GM06990 (cell line): ENCODE measurements around the gene INPP5A.

Experiments used
- DNase-seq: peaks from one replicate; pipeline ENCODE4 v3.0.0-alpha.2; 2011; ENCODE audit not compliant: insufficient read length; ENCODE audit errors: extremely low read depth
- H3K27me3 ChIP-seq: replicated peaks from 2 replicates; pipeline ENCODE4 v1.6.0; 2011; ENCODE audit warnings: low read length; ENCODE audit not compliant: control insufficient read depth, insufficient read depth
- H3K36me3 ChIP-seq: 2 replicates; pipeline ENCODE4 v1.5.1; 2011; ENCODE audit warnings: low read length; ENCODE audit not compliant: control insufficient read depth, insufficient read depth
- H3K4me3 ChIP-seq: replicated peaks from 2 replicates; pipeline ENCODE4 v1.5.1; 2011; ENCODE audit warnings: low read depth, mild to moderate bottlenecking, control low read depth, low read length
- CTCF ChIP-seq: IDR thresholded peaks from 2 replicates; pipeline ENCODE4 v1.5.1; 2011; ENCODE audit warnings: low read length, control low read depth, mild to moderate bottlenecking, inconsistent platforms; ENCODE audit not compliant: insufficient read depth, poor library complexity, severe bottlenecking

Gene INPP5A

GRCh38 chr10:132826524-132827422, 289.2 kb downstream of the INPP5A start:
- no peak for TF ChIP-seq CTCF
- no peaks in the 10 kb centered on the region for H3K36me3 ChIP-seq
- DNase-seq, result no peak
- no peaks in the 10 kb centered on the region for H3K27me3 ChIP-seq
- H3K4me3 ChIP-seq, result no peak overlapping the region

DNA sequence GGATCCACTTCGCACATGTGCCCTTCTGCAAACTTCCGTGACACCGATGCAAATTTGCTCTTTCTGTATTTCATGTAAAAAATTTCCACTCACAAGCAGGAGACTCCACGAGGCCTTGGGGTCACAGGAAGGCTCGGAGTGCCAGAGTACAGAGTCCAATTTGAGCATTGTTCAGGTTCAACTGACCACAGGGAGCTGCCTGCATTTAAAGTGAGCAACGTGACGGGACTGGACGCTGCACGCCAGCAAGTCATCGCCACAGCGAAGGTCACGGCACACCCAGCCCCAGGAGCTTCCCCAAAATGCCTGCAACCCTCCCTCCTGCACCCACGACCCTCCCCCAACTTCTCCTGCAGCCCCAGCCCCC, 289.8 kb downstream of the INPP5A start:
- no peak for TF ChIP-seq CTCF
- Histone ChIP-seq H3K27me3 (no peaks in the 10 kb centered on the region), H3K36me3 (no peaks in the 10 kb centered on the region), H3K4me3 (no peak overlapping the region)
- no peak for DNase-seq

DNA sequence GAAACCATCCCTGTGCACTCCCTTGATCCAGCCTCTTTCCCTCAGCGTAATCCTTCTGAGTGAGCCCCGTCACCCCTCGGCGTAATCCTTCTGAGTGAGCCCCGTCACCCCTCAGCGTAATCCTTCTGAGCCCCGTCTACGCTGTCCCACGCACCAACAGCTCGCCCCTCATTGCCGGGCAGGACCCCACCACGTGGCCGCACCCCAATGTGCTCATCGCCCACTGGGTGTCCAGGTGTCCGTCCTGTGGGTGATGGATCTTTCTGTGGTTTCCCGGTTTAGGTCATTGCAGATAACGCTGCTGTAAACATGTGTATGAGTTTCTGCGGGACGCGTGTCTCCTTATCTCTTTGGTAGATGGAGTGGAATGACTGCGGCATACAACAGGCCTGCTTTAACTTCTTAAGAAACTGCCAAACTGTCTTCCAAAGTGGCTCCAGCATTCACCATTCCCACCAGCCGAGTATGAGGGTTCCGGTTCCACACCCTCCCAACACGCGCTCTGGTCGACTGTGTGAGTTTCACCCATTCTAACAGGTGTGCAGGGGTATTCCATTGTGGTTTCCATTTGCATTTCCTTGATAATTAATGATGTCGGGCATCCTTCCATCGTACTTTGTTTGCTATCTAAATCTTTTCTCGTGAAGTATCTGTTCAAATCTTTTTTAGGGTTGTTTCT, 290.4 kb downstream of the INPP5A start:
- Histone ChIP-seq H3K4me3 (no peak overlapping the region), H3K36me3 (no peaks in the 10 kb centered on the region), H3K27me3 (no peaks in the 10 kb centered on the region)
- TF ChIP-seq CTCF, result no peak
- no peak for DNase-seq

- no peak for TF ChIP-seq CTCF
- no peaks in the 10 kb centered on the region for H3K36me3 ChIP-seq
- no peak overlapping the region for H3K4me3 ChIP-seq
- no peaks in the 10 kb centered on the region for H3K27me3 ChIP-seq
- DNase-seq, result no peak
Observed at GRCh38 chr10:132828681-132829080, 291.1 kb downstream of the INPP5A start.

DNA sequence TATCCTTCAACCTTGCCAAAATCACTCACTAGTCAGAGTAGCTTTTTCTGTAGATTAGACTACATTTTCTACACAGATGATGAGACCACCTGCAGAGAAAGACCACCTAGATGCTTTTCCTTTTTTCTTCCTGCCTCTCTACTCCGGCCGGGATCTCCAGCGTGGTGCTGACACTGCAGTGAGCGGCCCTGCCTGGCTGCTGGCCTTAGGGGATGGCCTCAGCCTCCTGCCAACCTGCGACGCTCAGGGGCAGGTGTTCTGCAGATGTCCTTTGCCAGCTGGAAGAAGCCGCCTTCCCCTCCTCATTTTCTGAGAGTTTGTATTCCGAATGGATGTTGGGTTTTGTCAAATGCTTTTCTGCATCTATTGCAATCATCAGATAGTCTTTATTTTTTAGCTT, 291.8 kb downstream of the INPP5A start:
- DNase-seq, result no peak
- no peak for TF ChIP-seq CTCF
- Histone ChIP-seq H3K4me3 (no peak overlapping the region), H3K36me3 (no peaks in the 10 kb centered on the region), H3K27me3 (no peaks in the 10 kb centered on the region)
